Liver (tissue), 9 donors: ENCODE measurements around the gene DOCK10. TPM values are rescaled to one million over a fixed set of nuclear protein-coding genes. Genes with fewer than 3 reads are reported as not detected.

Source experiments
- DNase-seq: peaks from one replicate; pipeline ENCODE4 v3.0.0-alpha.2; 2017; ENCODE audit warnings: low spot score
- H3K27ac ChIP-seq, 2 donors: one replicate each; pipeline ENCODE4 v1.7.0; 2013; ENCODE audit warnings: inconsistent platforms in 2 of 2, low read length in 2 of 2, control low read depth in 1 of 2, low read depth in 1 of 2, mild to moderate bottlenecking in 1 of 2
- H3K27me3 ChIP-seq, 4 donors: one replicate each; pipeline versions ENCODE4 v1.6.1 to v1.7.0; 2013; ENCODE audit warnings: low read length in 3 of 4, inconsistent platforms in 1 of 4, mild to moderate bottlenecking in 1 of 4, moderate library complexity in 1 of 4; ENCODE audit not compliant: control insufficient read depth in 4 of 4, insufficient read depth in 4 of 4
- H3K36me3 ChIP-seq, 4 donors: one replicate each; pipeline versions ENCODE4 v1.6.1 to v1.7.0; 2013; ENCODE audit warnings: low read length in 3 of 4, mild to moderate bottlenecking in 3 of 4, low read depth in 1 of 4, moderate library complexity in 1 of 4; ENCODE audit not compliant: control insufficient read depth in 4 of 4, insufficient read depth in 3 of 4
- H3K4me1 ChIP-seq, 4 donors: one replicate each; pipeline versions ENCODE4 v1.6.1 to v1.7.0; 2013; ENCODE audit warnings: low read length in 3 of 4, mild to moderate bottlenecking in 3 of 4, moderate library complexity in 1 of 4; ENCODE audit not compliant: control insufficient read depth in 4 of 4, insufficient read depth in 4 of 4
- H3K4me3 ChIP-seq, 3 donors: one replicate each; pipeline versions ENCODE4 v1.6.1 to v1.7.0; 2013; ENCODE audit warnings: low read length in 3 of 3, control low read depth in 1 of 3, low read depth in 1 of 3, mild to moderate bottlenecking in 1 of 3
- H3K9ac ChIP-seq, 2 donors: one replicate each; pipeline ENCODE4 v1.7.0; 2013; ENCODE audit warnings: low read length in 2 of 2, mild to moderate bottlenecking in 2 of 2, moderate library complexity in 2 of 2, control low read depth in 1 of 2, low read depth in 1 of 2
- H3K9me3 ChIP-seq, 4 donors: one replicate each; pipeline versions ENCODE4 v1.6.1 to v1.7.0; 2013; ENCODE audit warnings: low read length in 3 of 4; ENCODE audit not compliant: control insufficient read depth in 4 of 4
- ATF3 ChIP-seq: IDR thresholded peaks from 2 replicates; pipeline ENCODE4 v1.6.1; 2016; ENCODE audit warnings: antibody characterized with exemption
- EGR1 ChIP-seq, 2 donors: IDR thresholded peaks; 2 replicates each; pipeline ENCODE4 v1.6.1; 2016 to 2018; ENCODE audit warnings: antibody characterized with exemption in 2 of 2, low read depth in 2 of 2
- FOXA1 ChIP-seq: IDR thresholded peaks from 2 replicates; pipeline ENCODE4 v1.6.1; 2016; ENCODE audit warnings: antibody characterized with exemption
- GABPA ChIP-seq, 2 donors: IDR thresholded peaks in 1 of 2; conservative IDR thresholded peaks in 1 of 2; 2 replicates each; pipeline ENCODE4 v1.6.1; 2016; ENCODE audit warnings: antibody characterized with exemption in 2 of 2, mild to moderate bottlenecking in 1 of 2, moderate library complexity in 1 of 2
- HNF4A ChIP-seq, 2 donors: conservative IDR thresholded peaks; 2 replicates each; pipeline ENCODE4 v1.6.1; 2016; ENCODE audit warnings: antibody characterized with exemption in 2 of 2, mild to moderate bottlenecking in 2 of 2
- HNF4G ChIP-seq: IDR thresholded peaks from 2 replicates; pipeline ENCODE4 v1.6.1; 2016; ENCODE audit warnings: antibody characterized with exemption
- JUND ChIP-seq, 2 donors: IDR thresholded peaks; 2 replicates each; pipeline ENCODE4 v1.6.1; 2016; ENCODE audit warnings: antibody characterized with exemption in 2 of 2
- MAX ChIP-seq: IDR thresholded peaks from 2 replicates; pipeline ENCODE4 v1.6.1; 2016; ENCODE audit warnings: antibody characterized with exemption
- NR2F2 ChIP-seq: IDR thresholded peaks from 2 replicates; pipeline ENCODE4 v1.6.1; 2016; ENCODE audit warnings: antibody characterized with exemption
- RAD21 ChIP-seq, 2 donors: IDR thresholded peaks; 2 replicates each; pipeline ENCODE4 v1.6.1; 2016; ENCODE audit warnings: antibody characterized with exemption in 2 of 2, mild to moderate bottlenecking in 2 of 2
- RXRA ChIP-seq, 2 donors: IDR thresholded peaks; 2 replicates each; pipeline ENCODE4 v1.6.1; 2017 to 2018; ENCODE audit warnings: antibody characterized with exemption in 2 of 2, mild to moderate bottlenecking in 1 of 2
- SP1 ChIP-seq: IDR thresholded peaks from 2 replicates; pipeline ENCODE4 v1.6.1; 2018; ENCODE audit warnings: antibody characterized with exemption, mild to moderate bottlenecking
- TAF1 ChIP-seq: conservative IDR thresholded peaks from 2 replicates; pipeline ENCODE4 v1.6.1; 2016; ENCODE audit warnings: antibody characterized with exemption, mild to moderate bottlenecking
- YY1 ChIP-seq: IDR thresholded peaks from 2 replicates; pipeline ENCODE4 v1.6.1; 2016; ENCODE audit warnings: antibody characterized with exemption, mild to moderate bottlenecking
- WGBS: extraction: QIAGEN DNeasy Blood & Tissue Kit; methylation state at CpG from one replicate; pipeline ENCODE4 v1.1.7; 2013; 5-methylcytosine and 5-hydroxymethylcytosine counted together
- polyA plus RNA-seq, 2 donors: library from polyadenylated mRNA; stranded (reverse) in 1 of 2; unstranded in 1 of 2; fragments of 200-250 nt in 1 of 2; fragments of >200 nt in 1 of 2; fragmentation: Nextera tagmentation in 1 of 2; extraction: Ambion mirVana in 1 of 2; gene quantifications; one replicate each; pipeline versions ENCODE4 v1.2.1 to v1.2.3, GENCODE V29; 2013 to 2015
- total RNA-seq, 2 donors: library from RNA; depleted of rRNA; stranded (reverse); fragments of >200 nt; gene quantifications; one replicate each; pipeline ENCODE4 v1.2.3, GENCODE V29; 2014
- TF ChIP-seq, protein P1 (sequence below): fragments of 150-350 bp; IDR thresholded peaks from 2 replicates; pipeline ENCODE4 v1.5.1; 2017; ENCODE audit warnings: improper control_type of control experiment, low read depth, low read length; ENCODE audit not compliant: missing input control
- TF ChIP-seq, protein P2 (sequence below): IDR thresholded peaks from 2 replicates; pipeline ENCODE4 v1.6.1; 2016; ENCODE audit warnings: antibody characterized with exemption
- TF ChIP-seq, protein P3 (sequence below): IDR thresholded peaks from 2 replicates; pipeline ENCODE4 v1.6.1; 2016; ENCODE audit warnings: antibody characterized with exemption, mild to moderate bottlenecking
- donor health status: healthy.
- donor health status: healthy.
- donor health status: healthy.
- donor health status: healthy.
- donor health status: healthy.

DOCK10 gene
- total and polyA plus RNA-seq, 4 donors = 1.2 to 15.3 (median 6.8) TPM

DNA sequence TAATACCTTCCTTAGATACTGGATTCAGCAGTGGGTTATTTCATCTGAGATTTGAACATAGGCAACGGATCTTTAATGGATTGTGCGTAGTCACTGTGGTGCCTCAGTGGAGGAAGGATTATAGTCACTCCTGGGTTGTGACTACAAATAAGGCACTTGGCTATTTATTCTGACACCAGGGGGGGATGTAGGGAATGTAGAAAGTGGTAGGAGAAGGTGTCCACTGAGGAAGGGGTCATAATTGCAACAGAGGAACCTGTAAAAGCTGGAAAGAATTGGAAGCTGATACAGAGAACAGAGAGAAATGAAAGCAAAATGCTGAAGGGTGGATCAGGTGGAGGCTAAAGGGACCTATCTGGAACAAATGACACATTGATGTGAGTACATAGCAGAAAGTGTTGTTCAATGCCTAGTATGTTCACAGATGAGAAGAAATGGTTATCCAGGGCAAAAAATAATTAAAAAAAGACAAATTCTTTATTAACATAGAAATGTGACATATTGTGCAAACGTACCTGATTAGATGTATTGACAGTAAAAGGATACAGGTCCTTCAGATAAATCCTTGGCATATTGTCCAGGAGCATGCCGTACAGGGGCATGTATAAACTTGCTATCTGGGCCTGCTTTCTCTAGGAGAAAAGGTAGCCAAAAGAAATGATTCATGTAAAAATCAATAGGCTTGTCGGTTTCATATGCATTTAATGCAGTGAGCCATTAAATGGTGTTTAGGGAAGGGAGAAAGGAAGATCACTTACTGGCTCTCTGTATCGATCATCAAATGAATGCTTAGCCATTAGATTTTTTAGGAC is 234.9 kb downstream of the DOCK10 start:
- no peaks in the 10 kb centered on the region for H3K4me1 ChIP-seq
- H3K27me3 ChIP-seq = no peaks in the 10 kb centered on the region
- DNase-seq = no peak
- H3K27ac ChIP-seq = no peak overlapping the region
- H3K9ac ChIP-seq = no peak overlapping the region
- WGBS = 91% methylated on average over 6 of the region's 6 CpGs
- TF ChIP-seq HNF4A (conservative IDR thresholded peaks at IDR 0.05) (no peak), NR2F2 (no peak), SP1 (no peak), YY1 (no peak), FOXA1 (no peak), TAF1 (no peak), HNF4G (no peak), MAX (no peak), RXRA (IDR thresholded peaks at IDR 0.05) (no peak), EGR1 (IDR thresholded peaks at IDR 0.05; ENCODE audit: low read depth in 2 of 2) (no peak), RAD21 (IDR thresholded peaks at IDR 0.05) (no peak), GABPA (IDR thresholded peaks at IDR 0.05 in 1 of 2, conservative IDR thresholded peaks at IDR 0.05 in 1 of 2) (no peak)
- TF ChIP-seq, protein P1, sequence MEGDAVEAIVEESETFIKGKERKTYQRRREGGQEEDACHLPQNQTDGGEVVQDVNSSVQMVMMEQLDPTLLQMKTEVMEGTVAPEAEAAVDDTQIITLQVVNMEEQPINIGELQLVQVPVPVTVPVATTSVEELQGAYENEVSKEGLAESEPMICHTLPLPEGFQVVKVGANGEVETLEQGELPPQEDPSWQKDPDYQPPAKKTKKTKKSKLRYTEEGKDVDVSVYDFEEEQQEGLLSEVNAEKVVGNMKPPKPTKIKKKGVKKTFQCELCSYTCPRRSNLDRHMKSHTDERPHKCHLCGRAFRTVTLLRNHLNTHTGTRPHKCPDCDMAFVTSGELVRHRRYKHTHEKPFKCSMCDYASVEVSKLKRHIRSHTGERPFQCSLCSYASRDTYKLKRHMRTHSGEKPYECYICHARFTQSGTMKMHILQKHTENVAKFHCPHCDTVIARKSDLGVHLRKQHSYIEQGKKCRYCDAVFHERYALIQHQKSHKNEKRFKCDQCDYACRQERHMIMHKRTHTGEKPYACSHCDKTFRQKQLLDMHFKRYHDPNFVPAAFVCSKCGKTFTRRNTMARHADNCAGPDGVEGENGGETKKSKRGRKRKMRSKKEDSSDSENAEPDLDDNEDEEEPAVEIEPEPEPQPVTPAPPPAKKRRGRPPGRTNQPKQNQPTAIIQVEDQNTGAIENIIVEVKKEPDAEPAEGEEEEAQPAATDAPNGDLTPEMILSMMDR = no peak
- TF ChIP-seq, protein P2, sequence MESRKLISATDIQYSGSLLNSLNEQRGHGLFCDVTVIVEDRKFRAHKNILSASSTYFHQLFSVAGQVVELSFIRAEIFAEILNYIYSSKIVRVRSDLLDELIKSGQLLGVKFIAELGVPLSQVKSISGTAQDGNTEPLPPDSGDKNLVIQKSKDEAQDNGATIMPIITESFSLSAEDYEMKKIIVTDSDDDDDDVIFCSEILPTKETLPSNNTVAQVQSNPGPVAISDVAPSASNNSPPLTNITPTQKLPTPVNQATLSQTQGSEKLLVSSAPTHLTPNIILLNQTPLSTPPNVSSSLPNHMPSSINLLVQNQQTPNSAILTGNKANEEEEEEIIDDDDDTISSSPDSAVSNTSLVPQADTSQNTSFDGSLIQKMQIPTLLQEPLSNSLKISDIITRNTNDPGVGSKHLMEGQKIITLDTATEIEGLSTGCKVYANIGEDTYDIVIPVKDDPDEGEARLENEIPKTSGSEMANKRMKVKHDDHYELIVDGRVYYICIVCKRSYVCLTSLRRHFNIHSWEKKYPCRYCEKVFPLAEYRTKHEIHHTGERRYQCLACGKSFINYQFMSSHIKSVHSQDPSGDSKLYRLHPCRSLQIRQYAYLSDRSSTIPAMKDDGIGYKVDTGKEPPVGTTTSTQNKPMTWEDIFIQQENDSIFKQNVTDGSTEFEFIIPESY = no peak
- TF ChIP-seq, protein P3, sequence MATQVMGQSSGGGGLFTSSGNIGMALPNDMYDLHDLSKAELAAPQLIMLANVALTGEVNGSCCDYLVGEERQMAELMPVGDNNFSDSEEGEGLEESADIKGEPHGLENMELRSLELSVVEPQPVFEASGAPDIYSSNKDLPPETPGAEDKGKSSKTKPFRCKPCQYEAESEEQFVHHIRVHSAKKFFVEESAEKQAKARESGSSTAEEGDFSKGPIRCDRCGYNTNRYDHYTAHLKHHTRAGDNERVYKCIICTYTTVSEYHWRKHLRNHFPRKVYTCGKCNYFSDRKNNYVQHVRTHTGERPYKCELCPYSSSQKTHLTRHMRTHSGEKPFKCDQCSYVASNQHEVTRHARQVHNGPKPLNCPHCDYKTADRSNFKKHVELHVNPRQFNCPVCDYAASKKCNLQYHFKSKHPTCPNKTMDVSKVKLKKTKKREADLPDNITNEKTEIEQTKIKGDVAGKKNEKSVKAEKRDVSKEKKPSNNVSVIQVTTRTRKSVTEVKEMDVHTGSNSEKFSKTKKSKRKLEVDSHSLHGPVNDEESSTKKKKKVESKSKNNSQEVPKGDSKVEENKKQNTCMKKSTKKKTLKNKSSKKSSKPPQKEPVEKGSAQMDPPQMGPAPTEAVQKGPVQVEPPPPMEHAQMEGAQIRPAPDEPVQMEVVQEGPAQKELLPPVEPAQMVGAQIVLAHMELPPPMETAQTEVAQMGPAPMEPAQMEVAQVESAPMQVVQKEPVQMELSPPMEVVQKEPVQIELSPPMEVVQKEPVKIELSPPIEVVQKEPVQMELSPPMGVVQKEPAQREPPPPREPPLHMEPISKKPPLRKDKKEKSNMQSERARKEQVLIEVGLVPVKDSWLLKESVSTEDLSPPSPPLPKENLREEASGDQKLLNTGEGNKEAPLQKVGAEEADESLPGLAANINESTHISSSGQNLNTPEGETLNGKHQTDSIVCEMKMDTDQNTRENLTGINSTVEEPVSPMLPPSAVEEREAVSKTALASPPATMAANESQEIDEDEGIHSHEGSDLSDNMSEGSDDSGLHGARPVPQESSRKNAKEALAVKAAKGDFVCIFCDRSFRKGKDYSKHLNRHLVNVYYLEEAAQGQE = no peak
- H3K4me3 ChIP-seq = no peak overlapping the region
- peaks cover 0 to 21% (median under 1%) of the 10 kb centered on the region in 4 donors for H3K36me3 ChIP-seq
- no peaks in the 10 kb centered on the region for H3K9me3 ChIP-seq

GRCh38 chr2:224803930-224804329 is 238.3 kb downstream of the DOCK10 start:
- no peak for DNase-seq
- Histone ChIP-seq H3K36me3 (peaks cover 0 to 24% (median 4%) of the 10 kb centered on the region in 4 donors), H3K27me3 (no peaks in the 10 kb centered on the region), H3K9me3 (no peaks in the 10 kb centered on the region), H3K4me3 (no peak overlapping the region), H3K27ac (no peak overlapping the region), H3K9ac (no peak overlapping the region), H3K4me1 (no peaks in the 10 kb centered on the region)
- WGBS = 81% methylated on average over 1 of the region's 1 CpG
- TF ChIP-seq MAX = no peak
- TF ChIP-seq EGR1 (IDR thresholded peaks at IDR 0.05; ENCODE audit: low read depth in 2 of 2) = no peak
- no peak for TF ChIP-seq ATF3
- TF ChIP-seq RXRA (IDR thresholded peaks at IDR 0.05) = no peak
- TF ChIP-seq YY1 = no peak
- no peak for TF ChIP-seq JUND (IDR thresholded peaks at IDR 0.05)
- TF ChIP-seq FOXA1 = no peak
